Measurements from ENCODE around the gene MRAP2. TPM values are rescaled to one million over a fixed set of nuclear protein-coding genes. Genes with fewer than 3 reads are reported as not detected.

The MRAP2 gene
- polyA plus RNA-seq, 1 donor from 2014 or later: 1.0 TPM

DNA sequence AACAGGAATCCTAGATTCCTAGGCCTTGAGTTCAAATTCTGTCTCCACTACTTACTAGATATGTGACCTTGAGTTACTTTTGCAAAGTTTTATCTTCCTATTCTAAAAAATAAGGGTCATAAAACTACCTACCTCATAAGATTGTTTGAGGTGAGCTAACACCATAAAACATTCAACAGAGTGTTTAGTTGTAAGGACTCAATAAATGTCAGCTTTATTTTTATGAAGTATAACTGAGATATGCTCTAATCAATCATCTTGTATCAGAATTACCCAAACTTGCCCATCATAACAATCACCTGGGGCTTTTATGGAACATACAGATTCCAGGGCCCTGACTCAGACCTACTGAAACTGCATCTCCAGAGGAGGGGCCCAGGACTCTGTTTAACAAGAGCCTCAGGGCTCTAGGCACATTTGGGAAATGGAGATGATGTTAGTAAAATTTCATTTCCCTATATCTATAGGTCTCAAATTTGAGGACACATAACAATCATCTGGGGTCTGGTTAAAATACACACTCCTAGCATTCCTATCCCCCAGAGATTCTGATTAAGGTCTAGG, 35.5 kb upstream of the MRAP2 start:
- H3K27ac ChIP-seq (ENCODE audit: low read length): no peak overlapping the region
- H3K79me2 ChIP-seq (replicated peaks; ENCODE audit: insufficient read depth, low read length): no peaks in the 10 kb centered on the region
- H2AFZ ChIP-seq (ENCODE audit: low read depth, low read length): no peak overlapping the region
- no peaks in the 10 kb centered on the region for H3K9me3 ChIP-seq (ENCODE audit: low read length)
- no peaks in the 10 kb centered on the region for H3F3A ChIP-seq (ENCODE audit: insufficient read depth, low read length, poor library complexity, severe bottlenecking)
- H4K20me1 ChIP-seq (ENCODE audit: insufficient read depth): no peaks in the 10 kb centered on the region
- no peak overlapping the region for H3K4me2 ChIP-seq (ENCODE audit: low read length)
- no peak overlapping the region for H3K9ac ChIP-seq (ENCODE audit: low read length)
- H3K27me3 ChIP-seq (ENCODE audit: insufficient read depth, low read depth, low read length): no peaks in the 10 kb centered on the region
- H3K4me3 ChIP-seq (ENCODE audit: low read length): no peak overlapping the region
- TF ChIP-seq POLR2AphosphoS5 (IDR thresholded peaks at IDR 0.05) (no peak), EZH2 (IDR thresholded peaks at IDR 0.05; ENCODE audit: borderline replicate concordance, insufficient read depth, low read length, poor library complexity, severe bottlenecking) (no peak), MXI1 (conservative IDR thresholded peaks at IDR 0.05; ENCODE audit: poor library complexity, severe bottlenecking) (no peak), TAF1 (IDR thresholded peaks at IDR 0.05; ENCODE audit: low read depth) (no peak), RAD21 (conservative IDR thresholded peaks at IDR 0.05) (no peak), SMC3 (conservative IDR thresholded peaks at IDR 0.05; ENCODE audit: poor library complexity) (no peak), EP300 (conservative IDR thresholded peaks at IDR 0.05; ENCODE audit: poor library complexity, severe bottlenecking) (no peak)
- TF ChIP-seq, protein P1, sequence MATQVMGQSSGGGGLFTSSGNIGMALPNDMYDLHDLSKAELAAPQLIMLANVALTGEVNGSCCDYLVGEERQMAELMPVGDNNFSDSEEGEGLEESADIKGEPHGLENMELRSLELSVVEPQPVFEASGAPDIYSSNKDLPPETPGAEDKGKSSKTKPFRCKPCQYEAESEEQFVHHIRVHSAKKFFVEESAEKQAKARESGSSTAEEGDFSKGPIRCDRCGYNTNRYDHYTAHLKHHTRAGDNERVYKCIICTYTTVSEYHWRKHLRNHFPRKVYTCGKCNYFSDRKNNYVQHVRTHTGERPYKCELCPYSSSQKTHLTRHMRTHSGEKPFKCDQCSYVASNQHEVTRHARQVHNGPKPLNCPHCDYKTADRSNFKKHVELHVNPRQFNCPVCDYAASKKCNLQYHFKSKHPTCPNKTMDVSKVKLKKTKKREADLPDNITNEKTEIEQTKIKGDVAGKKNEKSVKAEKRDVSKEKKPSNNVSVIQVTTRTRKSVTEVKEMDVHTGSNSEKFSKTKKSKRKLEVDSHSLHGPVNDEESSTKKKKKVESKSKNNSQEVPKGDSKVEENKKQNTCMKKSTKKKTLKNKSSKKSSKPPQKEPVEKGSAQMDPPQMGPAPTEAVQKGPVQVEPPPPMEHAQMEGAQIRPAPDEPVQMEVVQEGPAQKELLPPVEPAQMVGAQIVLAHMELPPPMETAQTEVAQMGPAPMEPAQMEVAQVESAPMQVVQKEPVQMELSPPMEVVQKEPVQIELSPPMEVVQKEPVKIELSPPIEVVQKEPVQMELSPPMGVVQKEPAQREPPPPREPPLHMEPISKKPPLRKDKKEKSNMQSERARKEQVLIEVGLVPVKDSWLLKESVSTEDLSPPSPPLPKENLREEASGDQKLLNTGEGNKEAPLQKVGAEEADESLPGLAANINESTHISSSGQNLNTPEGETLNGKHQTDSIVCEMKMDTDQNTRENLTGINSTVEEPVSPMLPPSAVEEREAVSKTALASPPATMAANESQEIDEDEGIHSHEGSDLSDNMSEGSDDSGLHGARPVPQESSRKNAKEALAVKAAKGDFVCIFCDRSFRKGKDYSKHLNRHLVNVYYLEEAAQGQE (IDR thresholded peaks at IDR 0.05; ENCODE audit: borderline replicate concordance): no peak
- TF ChIP-seq, protein P2, sequence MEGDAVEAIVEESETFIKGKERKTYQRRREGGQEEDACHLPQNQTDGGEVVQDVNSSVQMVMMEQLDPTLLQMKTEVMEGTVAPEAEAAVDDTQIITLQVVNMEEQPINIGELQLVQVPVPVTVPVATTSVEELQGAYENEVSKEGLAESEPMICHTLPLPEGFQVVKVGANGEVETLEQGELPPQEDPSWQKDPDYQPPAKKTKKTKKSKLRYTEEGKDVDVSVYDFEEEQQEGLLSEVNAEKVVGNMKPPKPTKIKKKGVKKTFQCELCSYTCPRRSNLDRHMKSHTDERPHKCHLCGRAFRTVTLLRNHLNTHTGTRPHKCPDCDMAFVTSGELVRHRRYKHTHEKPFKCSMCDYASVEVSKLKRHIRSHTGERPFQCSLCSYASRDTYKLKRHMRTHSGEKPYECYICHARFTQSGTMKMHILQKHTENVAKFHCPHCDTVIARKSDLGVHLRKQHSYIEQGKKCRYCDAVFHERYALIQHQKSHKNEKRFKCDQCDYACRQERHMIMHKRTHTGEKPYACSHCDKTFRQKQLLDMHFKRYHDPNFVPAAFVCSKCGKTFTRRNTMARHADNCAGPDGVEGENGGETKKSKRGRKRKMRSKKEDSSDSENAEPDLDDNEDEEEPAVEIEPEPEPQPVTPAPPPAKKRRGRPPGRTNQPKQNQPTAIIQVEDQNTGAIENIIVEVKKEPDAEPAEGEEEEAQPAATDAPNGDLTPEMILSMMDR (IDR thresholded peaks at IDR 0.05; ENCODE audit: poor library complexity, severe bottlenecking): no peak
- no peaks in the 10 kb centered on the region for H3K36me3 ChIP-seq (ENCODE audit: insufficient read depth, low read length)
- no peaks in the 10 kb centered on the region for H3K9me2 ChIP-seq (ENCODE audit: insufficient read depth, low read length)

DNA sequence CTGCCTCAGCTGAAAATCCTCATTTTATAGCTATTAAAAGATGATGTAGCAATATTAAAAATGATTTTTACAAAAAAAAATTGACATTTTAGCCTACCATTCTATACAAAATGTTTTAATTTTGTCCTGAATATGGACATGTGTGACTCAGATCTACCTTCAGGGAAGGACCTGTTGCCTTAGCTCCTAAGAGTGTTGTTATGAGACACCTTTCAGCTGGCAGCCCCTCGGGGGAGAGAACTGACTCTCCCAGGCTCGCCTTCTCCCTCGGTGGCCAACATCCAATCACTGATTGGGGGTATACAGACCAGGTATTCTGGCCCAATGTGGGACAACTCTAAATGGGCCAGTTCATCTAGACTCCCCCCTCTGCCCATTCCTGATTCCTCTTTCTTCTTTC, 32.5 kb upstream of the MRAP2 start:
- Histone ChIP-seq H3K79me2 (replicated peaks; ENCODE audit: insufficient read depth, low read length) (no peaks in the 10 kb centered on the region), H3K9me3 (ENCODE audit: low read length) (no peaks in the 10 kb centered on the region), H3K36me3 (ENCODE audit: insufficient read depth, low read length) (no peaks in the 10 kb centered on the region), H2AFZ (ENCODE audit: low read depth, low read length) (no peak overlapping the region), H4K20me1 (ENCODE audit: insufficient read depth) (no peaks in the 10 kb centered on the region), H3K4me2 (ENCODE audit: low read length) (no peak overlapping the region), H3K4me3 (ENCODE audit: low read length) (no peak overlapping the region), H3K27me3 (ENCODE audit: insufficient read depth, low read depth, low read length) (no peaks in the 10 kb centered on the region), H3F3A (ENCODE audit: insufficient read depth, low read length, poor library complexity, severe bottlenecking) (no peaks in the 10 kb centered on the region), H3K9me2 (ENCODE audit: insufficient read depth, low read length) (no peaks in the 10 kb centered on the region), H3K27ac (ENCODE audit: low read length) (no peak overlapping the region), H3K9ac (ENCODE audit: low read length) (no peak overlapping the region)
- TF ChIP-seq POLR2AphosphoS5 (IDR thresholded peaks at IDR 0.05): no peak
- no peak for TF ChIP-seq SMC3 (conservative IDR thresholded peaks at IDR 0.05; ENCODE audit: poor library complexity)
- no peak for TF ChIP-seq EZH2 (IDR thresholded peaks at IDR 0.05; ENCODE audit: borderline replicate concordance, insufficient read depth, low read length, poor library complexity, severe bottlenecking)
- TF ChIP-seq, protein P2 (IDR thresholded peaks at IDR 0.05; ENCODE audit: poor library complexity, severe bottlenecking): no peak
- no peak for TF ChIP-seq MXI1 (conservative IDR thresholded peaks at IDR 0.05; ENCODE audit: poor library complexity, severe bottlenecking)
- TF ChIP-seq TAF1 (IDR thresholded peaks at IDR 0.05; ENCODE audit: low read depth): no peak
- TF ChIP-seq, protein P1 (IDR thresholded peaks at IDR 0.05; ENCODE audit: borderline replicate concordance): no peak

Data from neural cell (in vitro differentiated cells).